SK-N-SH (cell line): Measurements from ENCODE around the gene PARP16. TPM values are rescaled to one million over a fixed set of nuclear protein-coding genes. Genes with fewer than 3 reads are reported as not detected.

Source experiments
- CTCF ChIA-PET: fragments of 300-600, 350-600 bp; formaldehyde crosslinking; extraction: SDS; loops from one replicate; lab custom pipeline; 2021; lab: Yijun Ruan, JAX
- POLR2A ChIA-PET: fragments of 350-600 bp; sonication (Branson Sonifier 250); formaldehyde crosslinking; extraction: SDS; loops from one replicate; lab custom pipeline; 2020; ENCODE audit warnings: antibody characterized with exemption, inconsistent platforms; lab: Yijun Ruan, JAX
- DNase-seq: peaks from one replicate; pipeline ENCODE4 v3.0.0; 2012
- H2AFZ ChIP-seq: fragments of 200-600 bp; sonication (generic); 2 replicates; pipeline ENCODE4 v1.8.1; 2016; ENCODE audit warnings: antibody characterized with exemption, mild to moderate bottlenecking, low read depth
- H3F3A ChIP-seq: fragments of 200-600 bp; sonication (generic); replicated peaks from 2 replicates; pipeline ENCODE3; 2016; ENCODE audit warnings: antibody characterized with exemption, mild to moderate bottlenecking; ENCODE audit not compliant: insufficient read depth
- H3K27ac ChIP-seq, 2 experiments: fragments of 200-500 bp in 1 of 2; fragments of 200-600 bp in 1 of 2; sonication (Bioruptor generic) in 1 of 2; sonication (generic), shearing (Covaris generic) in 1 of 2; 2 replicates each; pipeline versions ENCODE4 v1.5.1 to v1.6.1; 2014 to 2016; ENCODE audit warnings: low read depth in 2 of 2, inconsistent platforms in 1 of 2, low read length in 1 of 2, mild to moderate bottlenecking in 1 of 2, mixed read lengths in 1 of 2
- H3K27me3 ChIP-seq: fragments of 200-600 bp; sonication (generic), shearing (Covaris generic); 2 replicates; pipeline ENCODE4 v1.6.1; 2016; ENCODE audit warnings: mixed run types; ENCODE audit not compliant: insufficient read depth
- H3K36me3 ChIP-seq, 2 experiments: fragments of 200-500 bp in 1 of 2; fragments of 200-600 bp in 1 of 2; sonication (Bioruptor generic) in 1 of 2; sonication (generic) in 1 of 2; replicated peaks in 1 of 2; 2 replicates each; pipeline versions ENCODE3 to v1.5.1; 2014 to 2016; ENCODE audit warnings: low read length in 1 of 2, mild to moderate bottlenecking in 1 of 2; ENCODE audit not compliant: insufficient read depth in 2 of 2, control insufficient read depth in 1 of 2
- H3K4me1 ChIP-seq, 2 experiments: fragments of 200-500 bp in 1 of 2; fragments of 200-600 bp in 1 of 2; sonication (Bioruptor generic) in 1 of 2; sonication (generic), shearing (Covaris generic) in 1 of 2; 2 replicates each; pipeline versions ENCODE4 v1.5.1 to v1.6.1; 2014 to 2016; ENCODE audit warnings: low read depth in 1 of 2, low read length in 1 of 2, mixed run types in 1 of 2; ENCODE audit not compliant: insufficient read depth in 2 of 2, control insufficient read depth in 1 of 2
- H3K4me2 ChIP-seq: fragments of 200-600 bp; sonication (generic), shearing (Covaris generic); 2 replicates; pipeline ENCODE4 v1.6.1; 2017; ENCODE audit warnings: mixed run types
- H3K4me3 ChIP-seq, 2 experiments: fragments of 200-500 bp in 1 of 2; fragments of 200-600 bp in 1 of 2; sonication (Bioruptor generic) in 1 of 2; sonication (generic), shearing (Covaris generic) in 1 of 2; 2 replicates each; pipeline versions ENCODE4 v1.5.1 to v1.8.1; 2014 to 2016; ENCODE audit warnings: low read depth in 2 of 2, inconsistent platforms in 1 of 2, low read length in 1 of 2, mild to moderate bottlenecking in 1 of 2, mixed read lengths in 1 of 2, moderate library complexity in 1 of 2
- H3K79me2 ChIP-seq: fragments of 200-600 bp; sonication (generic); 2 replicates; pipeline ENCODE4 v1.8.1; 2017; ENCODE audit warnings: mild to moderate bottlenecking; ENCODE audit not compliant: insufficient read depth
- H3K9ac ChIP-seq: fragments of 200-600 bp; sonication (generic); 2 replicates; pipeline ENCODE4 v1.6.1; 2017; ENCODE audit warnings: mixed run types
- H3K9me2 ChIP-seq: fragments of 200-600 bp; sonication (generic); 2 replicates; pipeline ENCODE4 v1.6.1; 2017; ENCODE audit warnings: mixed run types
- H3K9me3 ChIP-seq: fragments of 200-600 bp; sonication (generic); 2 replicates; pipeline ENCODE4 v1.6.1; 2017; ENCODE audit warnings: mixed run types, mild to moderate bottlenecking, moderate library complexity
- H4K20me1 ChIP-seq: fragments of 200-600 bp; sonication (generic); 2 replicates; pipeline ENCODE4 v1.6.1; 2017; ENCODE audit warnings: mild to moderate bottlenecking, mixed run types; ENCODE audit not compliant: insufficient read depth
- FOSL2 ChIP-seq: IDR thresholded peaks from 2 replicates; pipeline ENCODE4 v1.4.0; 2012; ENCODE audit warnings: low read depth, mild to moderate bottlenecking, moderate library complexity, borderline replicate concordance
- REST ChIP-seq: IDR thresholded peaks from 2 replicates; pipeline ENCODE4 v1.6.1; 2012; ENCODE audit warnings: mild to moderate bottlenecking, low read depth, low read length, moderate library complexity
- RFX5 ChIP-seq: IDR thresholded peaks from 2 replicates; pipeline ENCODE4 v1.6.1; 2012; ENCODE audit warnings: mild to moderate bottlenecking, improper control_type of control experiment, low read length
- SIN3A ChIP-seq: IDR thresholded peaks from 2 replicates; pipeline ENCODE4 v1.6.1; 2012; ENCODE audit warnings: low read depth, mild to moderate bottlenecking, low read length, moderate library complexity, borderline replicate concordance
- SMC3 ChIP-seq: IDR thresholded peaks from 2 replicates; pipeline ENCODE4 v1.6.1; 2012; ENCODE audit warnings: low read depth, low read length, improper control_type of control experiment
- USF2 ChIP-seq: fragments of 150-350 bp; IDR thresholded peaks from 2 replicates; pipeline ENCODE4 v1.6.1; 2017; ENCODE audit warnings: antibody characterized with exemption, low read length, low read depth, borderline replicate concordance
- YY1 ChIP-seq: IDR thresholded peaks from 2 replicates; pipeline ENCODE4 v1.4.0; 2012; ENCODE audit warnings: low read depth, mild to moderate bottlenecking
- ZBTB33 ChIP-seq: IDR thresholded peaks from 2 replicates; pipeline ENCODE4 v1.4.0; 2012; ENCODE audit warnings: low read depth, borderline replicate concordance
- polyA plus RNA-seq, 3 experiments: library from polyadenylated mRNA; depleted of rRNA; stranded (reverse); fragments of >200 nt; gene quantifications; 2 replicates each; pipeline ENCODE4 v1.2.3, GENCODE V29; 2012
- TF ChIP-seq, protein P1 (sequence below): IDR thresholded peaks from 2 replicates; pipeline ENCODE4; 2012

Gene PARP16
- polyA plus RNA-seq, 1 of the 3 experiments (the other 2 are of a cell fraction): 6.3 TPM

- TF ChIP-seq SMC3 (no peak), REST (no peak), USF2 (no peak), RFX5 (no peak), YY1 (no peak), SIN3A (no peak)
- TF ChIP-seq, protein P1, sequence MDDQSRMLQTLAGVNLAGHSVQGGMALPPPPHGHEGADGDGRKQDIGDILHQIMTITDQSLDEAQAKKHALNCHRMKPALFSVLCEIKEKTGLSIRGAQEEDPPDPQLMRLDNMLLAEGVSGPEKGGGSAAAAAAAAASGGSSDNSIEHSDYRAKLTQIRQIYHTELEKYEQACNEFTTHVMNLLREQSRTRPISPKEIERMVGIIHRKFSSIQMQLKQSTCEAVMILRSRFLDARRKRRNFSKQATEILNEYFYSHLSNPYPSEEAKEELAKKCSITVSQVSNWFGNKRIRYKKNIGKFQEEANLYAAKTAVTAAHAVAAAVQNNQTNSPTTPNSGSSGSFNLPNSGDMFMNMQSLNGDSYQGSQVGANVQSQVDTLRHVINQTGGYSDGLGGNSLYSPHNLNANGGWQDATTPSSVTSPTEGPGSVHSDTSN: no peak
Measured at GRCh38 chr15:65217526-65218482, 68.9 kb downstream of the PARP16 start (continued).

DNA sequence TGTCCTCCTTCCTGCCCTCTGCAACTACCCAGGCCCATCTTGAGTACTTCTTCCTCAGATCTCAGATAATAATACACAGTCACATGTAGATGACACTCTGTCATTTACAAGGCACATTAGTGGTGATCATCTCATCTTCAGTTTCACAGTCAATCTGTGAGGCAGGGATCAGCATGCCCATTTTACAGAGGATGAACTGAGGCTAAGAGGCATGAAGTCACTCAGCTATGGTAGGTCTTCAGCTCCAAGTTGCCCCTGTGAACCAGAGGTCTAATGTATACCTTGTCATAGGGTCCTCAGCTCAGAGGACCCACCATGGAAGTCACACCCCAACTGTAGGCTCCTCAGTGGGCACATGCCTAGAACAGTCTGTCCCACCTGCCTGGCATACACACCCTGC lies 71.2 kb downstream of the PARP16 start:
- H2AFZ ChIP-seq: no peak overlapping the region
- no peaks in the 10 kb centered on the region for H3K36me3 ChIP-seq
- H3K27me3 ChIP-seq: no peaks in the 10 kb centered on the region
- H3K9me3 ChIP-seq: no peaks in the 10 kb centered on the region
- no peak overlapping the region for H3K9ac ChIP-seq
- no peaks in the 10 kb centered on the region for H3K79me2 ChIP-seq
- DNase-seq: no peak
- H4K20me1 ChIP-seq: no peaks in the 10 kb centered on the region
- peaks cover 9 to 17% of the 10 kb centered on the region in 2 experiments; a peak in 2 of 4 replicates for H3K4me1 ChIP-seq
- no peak overlapping the region for H3K4me3 ChIP-seq
- H3K9me2 ChIP-seq: no peaks in the 10 kb centered on the region
- no peak overlapping the region for H3K27ac ChIP-seq
- no peak for TF ChIP-seq ZBTB33
- no peak for TF ChIP-seq SIN3A
- TF ChIP-seq FOSL2: no peak
- TF ChIP-seq, all 33 proteins: peak for 0
- no peaks in the 10 kb centered on the region for H3F3A ChIP-seq
- ChIA-PET CTCF (interaction anchor here (0.9 to 1.0 kb wide), 2 partner anchors 29 to 82 kb away, joined by 3 to 4 read pairs; no protein-coding TSS in a partner anchor), POLR2A (no interaction called here)
- no peak overlapping the region for H3K4me2 ChIP-seq
